Measurements from ENCODE around the gene ROR1. TPM values are rescaled to one million over a fixed set of nuclear protein-coding genes. Genes with fewer than 3 reads are reported as not detected.

ROR1 gene
- total RNA-seq, 1 experiment from 2014 or later: 37.2 TPM

DNA sequence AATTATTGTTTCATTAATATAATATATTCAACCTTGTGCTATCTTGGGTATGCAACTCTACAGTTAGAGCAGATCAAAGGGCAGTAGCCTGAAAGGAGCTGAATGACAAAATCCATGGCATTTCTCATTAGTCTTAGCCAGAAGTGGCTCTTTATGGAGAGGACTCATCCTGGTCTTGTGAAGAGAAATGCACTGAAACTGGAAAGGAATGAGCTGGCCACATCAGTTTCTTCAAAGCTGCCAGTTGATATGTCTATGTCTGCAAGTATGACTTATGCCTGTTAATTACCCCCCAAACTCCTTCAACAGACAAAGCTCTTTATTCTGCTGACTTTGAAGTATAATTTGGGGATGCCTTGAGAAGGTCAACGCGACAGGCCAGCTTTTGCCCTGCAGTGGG lies 310.6 kb downstream of the ROR1 start:
- H3K4me3 ChIP-seq (ENCODE audit: low read depth, low read length): no peak overlapping the region
- no peaks in the 10 kb centered on the region for H3K27me3 ChIP-seq (replicated peaks; ENCODE audit: control insufficient read depth, insufficient read depth, low read length)
- no peaks in the 10 kb centered on the region for H3K4me1 Mint-ChIP-seq (ENCODE audit: low read depth, unreplicated experiment)
- H3K36me3 ChIP-seq (ENCODE audit: control insufficient read depth, insufficient read depth, low read length): no peaks in the 10 kb centered on the region
- BruUV-seq (replicated peaks): no TSS peak
- no peaks in the 10 kb centered on the region for H3K9me3 ChIP-seq
- intact Hi-C loops (cut with micrococcal nuclease; ENCODE audit: unreplicated experiment): no loop called here
- H3K27ac Mint-ChIP-seq (ENCODE audit: unreplicated experiment): no peak overlapping the region
- H3K9me3 Mint-ChIP-seq (ENCODE audit: unreplicated experiment): no peaks in the 10 kb centered on the region
- POLR2A ChIA-PET: interaction anchor here (0.6 kb wide), 1 partner anchor 8 kb away, joined by 3 read pairs; no protein-coding TSS in a partner anchor
- DNase-seq: no peak
- TF ChIP-seq, protein P1, sequence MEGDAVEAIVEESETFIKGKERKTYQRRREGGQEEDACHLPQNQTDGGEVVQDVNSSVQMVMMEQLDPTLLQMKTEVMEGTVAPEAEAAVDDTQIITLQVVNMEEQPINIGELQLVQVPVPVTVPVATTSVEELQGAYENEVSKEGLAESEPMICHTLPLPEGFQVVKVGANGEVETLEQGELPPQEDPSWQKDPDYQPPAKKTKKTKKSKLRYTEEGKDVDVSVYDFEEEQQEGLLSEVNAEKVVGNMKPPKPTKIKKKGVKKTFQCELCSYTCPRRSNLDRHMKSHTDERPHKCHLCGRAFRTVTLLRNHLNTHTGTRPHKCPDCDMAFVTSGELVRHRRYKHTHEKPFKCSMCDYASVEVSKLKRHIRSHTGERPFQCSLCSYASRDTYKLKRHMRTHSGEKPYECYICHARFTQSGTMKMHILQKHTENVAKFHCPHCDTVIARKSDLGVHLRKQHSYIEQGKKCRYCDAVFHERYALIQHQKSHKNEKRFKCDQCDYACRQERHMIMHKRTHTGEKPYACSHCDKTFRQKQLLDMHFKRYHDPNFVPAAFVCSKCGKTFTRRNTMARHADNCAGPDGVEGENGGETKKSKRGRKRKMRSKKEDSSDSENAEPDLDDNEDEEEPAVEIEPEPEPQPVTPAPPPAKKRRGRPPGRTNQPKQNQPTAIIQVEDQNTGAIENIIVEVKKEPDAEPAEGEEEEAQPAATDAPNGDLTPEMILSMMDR (IDR thresholded peaks at IDR 0.05; ENCODE audit: insufficient read depth in 1 of 2, low read depth in 1 of 2, low read length in 1 of 2, severe bottlenecking in 1 of 2, unreplicated experiment in 1 of 2): no peak
- H3K36me3 Mint-ChIP-seq (ENCODE audit: insufficient read depth, unreplicated experiment): peaks cover 5% of the 10 kb centered on the region
- no peaks in the 10 kb centered on the region for H3K27me3 Mint-ChIP-seq (ENCODE audit: insufficient read depth, unreplicated experiment)
- CTCF ChIA-PET: interaction anchor here (0.6 kb wide), 1 partner anchor 311 kb away, joined by 3 read pairs; the partner anchor contains the start of gene ROR1
- no peaks in the 10 kb centered on the region for H3K4me1 ChIP-seq
- H3K4me3 Mint-ChIP-seq (ENCODE audit: unreplicated experiment): no peak overlapping the region

DNA sequence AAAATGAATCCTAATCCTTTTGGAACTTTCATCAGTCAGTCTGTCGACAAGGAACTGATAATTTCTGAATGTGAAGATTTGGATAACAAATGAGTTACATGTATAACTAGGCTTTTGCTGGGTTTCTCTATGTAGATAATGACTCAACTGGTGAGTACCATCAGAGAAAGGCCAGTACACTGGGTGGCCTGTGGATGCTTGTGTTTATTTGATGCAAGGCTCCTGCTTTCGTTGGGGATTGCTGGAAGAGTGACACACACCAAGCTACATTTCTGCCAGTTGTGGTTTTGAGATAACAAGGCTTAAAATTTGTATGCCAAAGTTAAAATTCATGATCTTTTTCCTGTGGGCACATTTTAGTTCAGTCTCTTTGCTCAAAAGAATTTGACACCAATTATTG lies 314.0 kb downstream of the ROR1 start:
- H3K9me3 Mint-ChIP-seq (ENCODE audit: unreplicated experiment): no peaks in the 10 kb centered on the region
- Histone ChIP-seq H3K27me3 (replicated peaks; ENCODE audit: control insufficient read depth, insufficient read depth, low read length) (no peaks in the 10 kb centered on the region), H3K9me3 (no peaks in the 10 kb centered on the region), H3K4me3 (ENCODE audit: low read depth, low read length) (no peak overlapping the region), H3K4me1 (no peaks in the 10 kb centered on the region), H3K36me3 (ENCODE audit: control insufficient read depth, insufficient read depth, low read length) (no peaks in the 10 kb centered on the region)
- BruUV-seq (replicated peaks): no TSS peak
- TF ChIP-seq, protein P1 (IDR thresholded peaks at IDR 0.05; ENCODE audit: insufficient read depth in 1 of 2, low read depth in 1 of 2, low read length in 1 of 2, severe bottlenecking in 1 of 2, unreplicated experiment in 1 of 2): no peak
- intact Hi-C loops (cut with micrococcal nuclease; ENCODE audit: unreplicated experiment): no loop called here
- DNase-seq: no peak
- CTCF ChIA-PET: no interaction called here
- no peaks in the 10 kb centered on the region for H3K4me1 Mint-ChIP-seq (ENCODE audit: low read depth, unreplicated experiment)
- H3K27ac Mint-ChIP-seq (ENCODE audit: unreplicated experiment): no peak overlapping the region
- no peak overlapping the region for H3K4me3 Mint-ChIP-seq (ENCODE audit: unreplicated experiment)
- H3K27me3 Mint-ChIP-seq (ENCODE audit: insufficient read depth, unreplicated experiment): no peaks in the 10 kb centered on the region
- POLR2A ChIA-PET: no interaction called here
- H3K36me3 Mint-ChIP-seq (ENCODE audit: insufficient read depth, unreplicated experiment): peaks cover 11% of the 10 kb centered on the region

DNA sequence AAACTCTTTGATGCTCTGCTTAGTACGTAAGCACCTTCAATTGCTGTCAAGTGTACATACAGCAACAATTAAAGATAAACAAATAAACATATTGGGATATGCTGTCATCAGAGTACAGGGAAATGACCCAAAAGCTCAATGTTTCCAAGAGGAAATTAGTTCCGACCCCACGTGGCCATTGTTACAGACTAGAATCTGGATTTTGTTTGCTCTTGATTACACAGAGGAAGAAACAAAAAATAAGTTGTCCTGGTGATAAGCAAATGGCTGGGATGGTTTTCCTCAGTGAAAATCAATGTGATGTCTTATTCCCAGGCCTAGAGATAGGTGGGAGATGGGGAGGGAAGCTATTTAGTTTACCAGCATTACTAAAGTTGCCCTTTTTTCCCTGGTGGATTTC lies 316.6 kb downstream of the ROR1 start:
- Mint-ChIP-seq H3K27me3 (ENCODE audit: insufficient read depth, unreplicated experiment) (no peaks in the 10 kb centered on the region), H3K4me3 (ENCODE audit: unreplicated experiment) (no peak overlapping the region), H3K4me1 (ENCODE audit: low read depth, unreplicated experiment) (peaks cover 5% of the 10 kb centered on the region), H3K36me3 (ENCODE audit: insufficient read depth, unreplicated experiment) (peaks cover 11% of the 10 kb centered on the region), H3K9me3 (ENCODE audit: unreplicated experiment) (no peaks in the 10 kb centered on the region), H3K27ac (ENCODE audit: unreplicated experiment) (no peak overlapping the region)
- Histone ChIP-seq H3K36me3 (ENCODE audit: control insufficient read depth, insufficient read depth, low read length) (no peaks in the 10 kb centered on the region), H3K4me1 (no peaks in the 10 kb centered on the region), H3K4me3 (ENCODE audit: low read depth, low read length) (no peak overlapping the region), H3K27me3 (replicated peaks; ENCODE audit: control insufficient read depth, insufficient read depth, low read length) (no peaks in the 10 kb centered on the region), H3K9me3 (no peaks in the 10 kb centered on the region)
- intact Hi-C loops (cut with micrococcal nuclease; ENCODE audit: unreplicated experiment): no loop called here
- TF ChIP-seq, protein P1 (IDR thresholded peaks at IDR 0.05; ENCODE audit: insufficient read depth in 1 of 2, low read depth in 1 of 2, low read length in 1 of 2, severe bottlenecking in 1 of 2, unreplicated experiment in 1 of 2): no peak
- BruUV-seq (replicated peaks): no TSS peak
- no peak for DNase-seq
- POLR2A ChIA-PET: no interaction called here
- CTCF ChIA-PET: no interaction called here

Measured in Caco-2 (cell line).